Keratinocyte (primary cell): Measurements from ENCODE around the gene NSUN4. TPM values are rescaled to one million over a fixed set of nuclear protein-coding genes. Genes with fewer than 3 reads are reported as not detected.
"Not testable (repeated sequence)": the region's sequence is repeated elsewhere in the genome, so short reads cannot be mapped to it uniquely, and the experiment has no call there.

ENCODE experiments used
- DNase-seq: peaks from one replicate; pipeline ENCODE4 v3.0.0-alpha.2; 2011; ENCODE audit warnings: low read depth, missing footprints, low spot score
- FAIRE-seq: peaks from 2 replicates; lab custom pipeline; 2011; peaks lifted over from hg19 to GRCh38; lab: Jason Lieb, UNC
- H2AFZ ChIP-seq: 2 replicates; pipeline ENCODE4 v1.6.0; 2012; ENCODE audit warnings: low read length, control low read depth, inconsistent platforms; ENCODE audit not compliant: control insufficient read depth
- H3K27ac ChIP-seq: 2 replicates; pipeline ENCODE4 v1.5.1; 2011; ENCODE audit warnings: low read length; ENCODE audit not compliant: control insufficient read depth, insufficient read depth
- H3K27me3 ChIP-seq: 3 replicates; pipeline ENCODE4 v1.6.0; 2011; ENCODE audit warnings: low read length; ENCODE audit not compliant: control insufficient read depth, insufficient read depth; ENCODE audit errors: extremely low read depth
- H3K36me3 ChIP-seq, 2 experiments: 2 replicates in 1 of 2; 3 replicates in 1 of 2; pipeline ENCODE4 v1.5.1; 2011; ENCODE audit warnings: low read length in 2 of 2, mild to moderate bottlenecking in 1 of 2; ENCODE audit not compliant: control insufficient read depth in 2 of 2, insufficient read depth in 2 of 2; ENCODE audit errors: extremely low read depth in 1 of 2
- H3K4me1 ChIP-seq: 3 replicates; pipeline ENCODE4 v1.5.1; 2011; ENCODE audit warnings: low read length; ENCODE audit not compliant: control insufficient read depth, insufficient read depth; ENCODE audit errors: extremely low read depth
- H3K4me2 ChIP-seq: 3 replicates; pipeline ENCODE4 v1.6.0; 2011; ENCODE audit warnings: low read depth, low read length; ENCODE audit not compliant: control insufficient read depth, insufficient read depth; ENCODE audit errors: extremely low read depth
- H3K4me3 ChIP-seq, 3 experiments: fragments of 200-600 bp in 1 of 3; sonication (generic) in 1 of 3; 2 replicates in 2 of 3; 3 replicates in 1 of 3; pipeline ENCODE4 v1.5.1; 2011 to 2016; ENCODE audit warnings: low read length in 3 of 3, mild to moderate bottlenecking in 3 of 3, control low read depth in 2 of 3, inconsistent platforms in 1 of 3, low read depth in 1 of 3, mixed read lengths in 1 of 3, mixed run types in 1 of 3, moderate library complexity in 1 of 3; ENCODE audit not compliant: control insufficient read depth in 2 of 3, insufficient read depth in 2 of 3; ENCODE audit errors: extremely low read depth in 1 of 3
- H3K79me2 ChIP-seq: 2 replicates; pipeline ENCODE4 v1.6.0; 2012; ENCODE audit warnings: low read length; ENCODE audit not compliant: control insufficient read depth, insufficient read depth
- H3K9ac ChIP-seq: 3 replicates; pipeline ENCODE4 v1.6.0; 2011; ENCODE audit warnings: low read length; ENCODE audit not compliant: control insufficient read depth, insufficient read depth; ENCODE audit errors: extremely low read depth
- H3K9me1 ChIP-seq: 3 replicates; pipeline ENCODE4 v1.6.0; 2011; ENCODE audit warnings: low read length; ENCODE audit not compliant: control insufficient read depth, insufficient read depth; ENCODE audit errors: extremely low read depth
- H3K9me3 ChIP-seq: 2 replicates; pipeline ENCODE4 v1.5.1; 2012; ENCODE audit warnings: low read depth, low read length; ENCODE audit not compliant: control insufficient read depth
- H4K20me1 ChIP-seq: 3 replicates; pipeline ENCODE4 v1.6.0; 2011; ENCODE audit warnings: low read length; ENCODE audit not compliant: control insufficient read depth, insufficient read depth; ENCODE audit errors: extremely low read depth
- EZH2 ChIP-seq: IDR thresholded peaks from one replicate; pipeline ENCODE4 v1.6.1; 2012; ENCODE audit warnings: inconsistent platforms, mild to moderate bottlenecking, low read length, moderate library complexity
- dilution Hi-C: fragments of 300-500 bp; cut with MboI; formaldehyde crosslinking; loops from one replicate; pipeline ENCODE4 v1.7.0; 2020; ENCODE audit warnings: low sequenced_read_pairs; ENCODE audit not compliant: extremely low pct_ligation_motif_present
- polyA plus RNA-seq, 5 experiments: library from polyadenylated mRNA; depleted of rRNA in 3 of 5; stranded (reverse) in 3 of 5; stranded (forward) in 1 of 5; unstranded in 1 of 5; fragments of >200 nt; gene quantifications; 1 replicate in 1 of 5; 2 replicates in 3 of 5; 3 replicates in 1 of 5; pipeline versions ENCODE4 v1.2.1 to v1.2.3, GENCODE V29; 2011 to 2012; ENCODE audit warnings: missing spikeins in 2 of 5, low read depth in 1 of 5, low replicate concordance in 1 of 5
- TF ChIP-seq, protein P1 (sequence below), 3 experiments: IDR thresholded peaks in 1 of 3; conservative IDR thresholded peaks in 1 of 3; optimal IDR thresholded peaks in 1 of 3; 2 replicates in 2 of 3; 3 replicates in 1 of 3; pipeline versions ENCODE3 to v1.5.1; 2011; ENCODE audit warnings: low read length in 3 of 3, mild to moderate bottlenecking in 3 of 3, moderate library complexity in 2 of 3, control low read depth in 1 of 3, inconsistent platforms in 1 of 3; ENCODE audit not compliant: insufficient read depth in 2 of 3; ENCODE audit errors: extremely low read depth in 1 of 3

The NSUN4 gene
- polyA plus RNA-seq, 1 donor (not counting 4 experiments of a cell fraction or from before 2014, with no cell fraction given), result 26.3 TPM

DNA sequence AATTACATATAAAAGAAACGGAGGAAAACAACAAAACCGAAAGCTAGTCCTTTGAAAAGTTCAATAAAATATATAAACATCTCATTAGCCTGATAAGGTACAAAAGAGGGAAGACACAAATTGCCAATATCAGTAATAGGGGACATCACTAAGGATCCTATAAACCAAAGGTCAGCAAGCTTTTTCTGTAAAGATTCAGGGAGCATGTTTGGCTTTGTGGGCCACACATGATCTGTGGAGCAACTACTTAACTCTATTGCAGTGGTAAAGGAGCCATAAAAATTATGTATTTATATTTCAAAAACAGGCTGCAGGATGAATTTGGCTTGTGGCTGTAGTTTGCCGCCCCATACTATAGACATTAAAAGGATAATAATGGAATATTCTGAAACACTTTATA, 5.5 kb upstream of the NSUN4 start:
- FAIRE-seq, result no peak
- Histone ChIP-seq H3K79me2 (no peaks in the 10 kb centered on the region), H3K4me3 (no peak overlapping the region), H3K9me1 (no peaks in the 10 kb centered on the region), H3K27me3 (no peaks in the 10 kb centered on the region), H3K9ac (no peak overlapping the region), H3K36me3 (no peaks in the 10 kb centered on the region), H3K4me1 (peaks cover 6% of the 10 kb centered on the region), H3K4me2 (no peak overlapping the region), H2AFZ (no peak overlapping the region), H3K27ac (no peak overlapping the region), H4K20me1 (no peaks in the 10 kb centered on the region), H3K9me3 (no peaks in the 10 kb centered on the region)
- dilution Hi-C loops, result no loop called here
- no peak for DNase-seq
- TF ChIP-seq EZH2, result no peak
- TF ChIP-seq, protein P1, sequence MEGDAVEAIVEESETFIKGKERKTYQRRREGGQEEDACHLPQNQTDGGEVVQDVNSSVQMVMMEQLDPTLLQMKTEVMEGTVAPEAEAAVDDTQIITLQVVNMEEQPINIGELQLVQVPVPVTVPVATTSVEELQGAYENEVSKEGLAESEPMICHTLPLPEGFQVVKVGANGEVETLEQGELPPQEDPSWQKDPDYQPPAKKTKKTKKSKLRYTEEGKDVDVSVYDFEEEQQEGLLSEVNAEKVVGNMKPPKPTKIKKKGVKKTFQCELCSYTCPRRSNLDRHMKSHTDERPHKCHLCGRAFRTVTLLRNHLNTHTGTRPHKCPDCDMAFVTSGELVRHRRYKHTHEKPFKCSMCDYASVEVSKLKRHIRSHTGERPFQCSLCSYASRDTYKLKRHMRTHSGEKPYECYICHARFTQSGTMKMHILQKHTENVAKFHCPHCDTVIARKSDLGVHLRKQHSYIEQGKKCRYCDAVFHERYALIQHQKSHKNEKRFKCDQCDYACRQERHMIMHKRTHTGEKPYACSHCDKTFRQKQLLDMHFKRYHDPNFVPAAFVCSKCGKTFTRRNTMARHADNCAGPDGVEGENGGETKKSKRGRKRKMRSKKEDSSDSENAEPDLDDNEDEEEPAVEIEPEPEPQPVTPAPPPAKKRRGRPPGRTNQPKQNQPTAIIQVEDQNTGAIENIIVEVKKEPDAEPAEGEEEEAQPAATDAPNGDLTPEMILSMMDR (optimal IDR thresholded peaks at IDR 0.05 in 1 of 3, IDR thresholded peaks at IDR 0.05 in 1 of 3, conservative IDR thresholded peaks at IDR 0.05 in 1 of 3; ENCODE audit: extremely low read depth in 1 of 3, insufficient read depth in 2 of 3, low read length in 3 of 3), result no peak

- dilution Hi-C loops, H4K20me1 ChIP-seq, FAIRE-seq, H3K27ac ChIP-seq, H3K9ac ChIP-seq, H3K4me2 ChIP-seq, H2AFZ ChIP-seq, DNase-seq, H3K36me3 ChIP-seq, H3K9me3 ChIP-seq, H3K4me3 ChIP-seq, H3K9me1 ChIP-seq, H3K27me3 ChIP-seq: not testable (repeated sequence)
- peaks cover 14% of the 10 kb centered on the region for H3K4me1 ChIP-seq
- peaks cover 13% of the 10 kb centered on the region for H3K79me2 ChIP-seq
Observed at GRCh38 chr1:46337409-46337808, 3.2 kb upstream of the NSUN4 start.
